ENCODE measurements around the gene CTRL. TPM values are rescaled to one million over a fixed set of nuclear protein-coding genes. Genes with fewer than 3 reads are reported as not detected.

The CTRL gene
- total and polyA plus RNA-seq, 11 donors, result 0.23 to 2.1 (median 0.74) TPM; not detected in 1

GRCh38 chr16:67961551-67961957 lies 29.9 kb upstream of the CTRL start:
- ATAC-seq, result peak in 2 of 4 donors; percentile 2 to 13
- H3K9me3 ChIP-seq, result no peaks in the 10 kb centered on the region
- peak overlapping the region in 11 of 12 donors; percentile 95 to 100 (median 99) for H3K27ac ChIP-seq
- TF ChIP-seq POLR2A (IDR thresholded peaks at IDR 0.05) (no peak), CTCF (IDR thresholded peaks at IDR 0.05) (no peak)
- intact Hi-C loops (cut with DNase I), result loop anchor here in 1 of 10 donors (10.0 kb wide), 1 partner anchor 273 kb away; the partner anchor contains the start of gene ESRP2
- H3K27me3 ChIP-seq, result no peaks in the 10 kb centered on the region
- 62 to 68% (median 67%) methylated on average over 12 to 13 of the region's 13 CpGs for WGBS, 4 donors
- H3K4me3 ChIP-seq, result no peak overlapping the region
- peaks cover 0 to 81% (median 68%) of the 10 kb centered on the region in 9 donors for H3K36me3 ChIP-seq
- H3K4me1 ChIP-seq, result peaks cover 52 to 89% (median 82%) of the 10 kb centered on the region in 12 donors
- DNase-seq, result peak in 4 of 5 donors; percentile 60 to 88 (median 71)

GRCh38 chr16:67959536-67960329 lies 28.1 kb upstream of the CTRL start:
- Histone ChIP-seq H3K4me3 (peak overlapping the region in 7 of 12 donors; percentile 2 to 26 (median 19)), H3K9me3 (no peaks in the 10 kb centered on the region), H3K4me1 (peaks cover 46 to 76% (median 64%) of the 10 kb centered on the region in 12 donors), H3K27ac (peak overlapping the region; percentile 80 to 100 (median 98)), H3K36me3 (peaks cover 0 to 89% (median 82%) of the 10 kb centered on the region in 9 donors), H3K27me3 (no peaks in the 10 kb centered on the region)
- ATAC-seq, result peak; percentile 79 to 91 (median 82)
- DNase-seq, result peak; percentile 84 to 96 (median 92)
- WGBS, 4 donors, result 7 to 26% (median 18%) methylated on average over 7 to 11 of the region's 11 CpGs
- TF ChIP-seq POLR2A (IDR thresholded peaks at IDR 0.05) (peak in 1 of 2 donors; percentile 50), CTCF (IDR thresholded peaks at IDR 0.05) (no peak)
- intact Hi-C loops (cut with DNase I), result loop anchor here in 1 of 10 donors (10.0 kb wide), 1 partner anchor 275 kb away; the partner anchor contains the start of gene ESRP2

- WGBS, 4 donors, result 92 to 95% (median 94%) methylated on average over 8 to 9 of the region's 9 CpGs
- H3K27me3 ChIP-seq, result no peaks in the 10 kb centered on the region
- H3K9me3 ChIP-seq, result no peaks in the 10 kb centered on the region
- ATAC-seq (no peak), DNase-seq (no peak)
- TF ChIP-seq CTCF (IDR thresholded peaks at IDR 0.05) (no peak), POLR2A (IDR thresholded peaks at IDR 0.05) (no peak)
- no peak overlapping the region for H3K4me3 ChIP-seq
- peaks cover 26 to 65% (median 43%) of the 10 kb centered on the region in 12 donors for H3K4me1 ChIP-seq
- H3K36me3 ChIP-seq, result peaks cover 0 to 100% (median 95%) of the 10 kb centered on the region in 9 donors
- peak overlapping the region in 7 of 12 donors; percentile 95 to 100 (median 99) for H3K27ac ChIP-seq
- intact Hi-C loops (cut with DNase I), result no loop called here
These were observed 26.0 kb upstream of the CTRL start for GRCh38 chr16:67957622-67958021.
